H1 (cell line): Measurements from ENCODE around the gene ZDHHC17. TPM values are rescaled to one million over a fixed set of nuclear protein-coding genes. Genes with fewer than 3 reads are reported as not detected.

Source experiments
- CTCF ChIA-PET: fragments of 300-600 bp; sonication (Branson Sonifier 250); formaldehyde crosslinking; loops from one replicate; lab custom pipeline; 2021; ENCODE audit not compliant: partially characterized antibody; lab: Charles Lee
- POLR2A ChIA-PET: fragments of 300-600 bp; sonication (Branson Sonifier 250); formaldehyde crosslinking; loops from one replicate; lab custom pipeline; 2021; ENCODE audit warnings: inconsistent platforms; ENCODE audit not compliant: partially characterized antibody; lab: Charles Lee
- DNase-seq, 2 experiments: peaks; one replicate each; pipeline versions ENCODE4 v3.0.0 to v3.0.0-alpha.2; 2010 to 2022; ENCODE audit warnings: low spot score in 2 of 2, low read depth in 1 of 2, mixed read lengths in 1 of 2
- FAIRE-seq: peaks from 2 replicates; lab custom pipeline; 2011; peaks lifted over from hg19 to GRCh38; lab: Jason Lieb, UNC
- H2AFZ ChIP-seq: 2 replicates; pipeline ENCODE4 v1.8.1; 2012; ENCODE audit warnings: low read length, inconsistent platforms
- H2AK5ac ChIP-seq: 2 replicates; pipeline ENCODE4 v1.6.1; 2013; ENCODE audit warnings: low read depth, low read length
- H2BK120ac ChIP-seq: replicated peaks from 2 replicates; pipeline ENCODE3; 2013; ENCODE audit warnings: low read depth, low read length, inconsistent platforms
- H2BK12ac ChIP-seq: 2 replicates; pipeline ENCODE4 v1.6.1; 2013; ENCODE audit warnings: low read depth, low read length
- H2BK15ac ChIP-seq: 2 replicates; pipeline ENCODE4 v1.6.1; 2013; ENCODE audit warnings: low read length
- H2BK20ac ChIP-seq: 2 replicates; pipeline ENCODE4 v1.6.1; 2013; ENCODE audit warnings: low read length
- H2BK5ac ChIP-seq: 2 replicates; pipeline ENCODE4 v1.6.1; 2013; ENCODE audit warnings: low read depth, low read length
- H3K14ac ChIP-seq: 2 replicates; pipeline ENCODE4 v1.6.1; 2013; ENCODE audit warnings: inconsistent platforms; ENCODE audit not compliant: insufficient read length
- H3K18ac ChIP-seq: 2 replicates; pipeline ENCODE4 v1.6.1; 2013; ENCODE audit warnings: low read length; ENCODE audit errors: extremely low read depth
- H3K23ac ChIP-seq: 2 replicates; pipeline ENCODE4 v1.6.1; 2013; ENCODE audit warnings: inconsistent platforms; ENCODE audit not compliant: insufficient read length
- H3K23me2 ChIP-seq: 2 replicates; pipeline ENCODE4 v1.6.1; 2013; ENCODE audit warnings: low read depth, low read length
- H3K27ac ChIP-seq: 2 replicates; pipeline ENCODE4 v1.6.1; 2011; ENCODE audit warnings: low read depth, low read length, inconsistent platforms
- H3K27me3 ChIP-seq, 4 experiments: replicated peaks in 1 of 4; 1 replicate in 1 of 4; 2 replicates in 3 of 4; pipeline versions ENCODE4 v1.6.1 to v1.8.1; 2011 to 2013; ENCODE audit warnings: low read length in 3 of 4, mild to moderate bottlenecking in 3 of 4, inconsistent platforms in 2 of 4, mixed read lengths in 2 of 4, moderate library complexity in 1 of 4; ENCODE audit not compliant: control insufficient read depth in 3 of 4, insufficient read depth in 3 of 4; ENCODE audit errors: extremely low read depth in 1 of 4
- H3K36me3 ChIP-seq, 4 experiments: 2 replicates each; pipeline versions ENCODE4 v1.6.1 to v1.8.1; 2011 to 2013; ENCODE audit warnings: mild to moderate bottlenecking in 4 of 4, low read length in 3 of 4, moderate library complexity in 2 of 4, control low read depth in 1 of 4, inconsistent platforms in 1 of 4; ENCODE audit not compliant: insufficient read depth in 4 of 4, control insufficient read depth in 2 of 4
- H3K4ac ChIP-seq: replicated peaks from 2 replicates; pipeline ENCODE3; 2013; ENCODE audit warnings: low read length, low read depth, mixed read lengths, inconsistent platforms; ENCODE audit not compliant: insufficient read length
- H3K4me1 ChIP-seq, 4 experiments: replicated peaks in 1 of 4; 1 replicate in 1 of 4; 2 replicates in 3 of 4; pipeline versions ENCODE4 v1.6.1 to v1.8.1; 2011 to 2013; ENCODE audit warnings: low read length in 3 of 4, inconsistent platforms in 2 of 4, mixed read lengths in 1 of 4; ENCODE audit not compliant: insufficient read depth in 4 of 4, control insufficient read depth in 3 of 4
- H3K4me2 ChIP-seq, 2 experiments: 2 replicates each; pipeline versions ENCODE4 v1.6.1 to v1.8.1; 2011 to 2013; ENCODE audit warnings: low read depth in 2 of 2, low read length in 2 of 2, control low read depth in 1 of 2, inconsistent platforms in 1 of 2, mild to moderate bottlenecking in 1 of 2; ENCODE audit not compliant: insufficient read depth in 1 of 2
- H3K4me3 ChIP-seq, 4 experiments: fragments of 200-600, 300-600 bp in 1 of 4; sonication (generic), shearing (Covaris generic), sonication (Bioruptor Twin) in 1 of 4; 2 replicates each; pipeline versions ENCODE4 v1.5.1 to v1.8.1; 2011 to 2016; ENCODE audit warnings: low read length in 4 of 4, low read depth in 3 of 4, control low read depth in 2 of 4, inconsistent platforms in 2 of 4, mild to moderate bottlenecking in 2 of 4, mixed read lengths in 1 of 4, moderate library complexity in 1 of 4; ENCODE audit not compliant: insufficient read depth in 2 of 4; ENCODE audit errors: extremely low read depth in 1 of 4
- H3K56ac ChIP-seq: replicated peaks from 2 replicates; pipeline ENCODE3; 2013; ENCODE audit warnings: low read depth, mild to moderate bottlenecking, mixed read lengths, low read length, inconsistent platforms; ENCODE audit not compliant: insufficient read length
- H3K79me1 ChIP-seq: 2 replicates; pipeline ENCODE4 v1.6.1; 2013; ENCODE audit warnings: low read depth, low read length, control low read depth
- H3K79me2 ChIP-seq, 2 experiments: 2 replicates each; pipeline versions ENCODE4 v1.6.1 to v1.8.1; 2012 to 2013; ENCODE audit warnings: low read length in 2 of 2, mild to moderate bottlenecking in 2 of 2, inconsistent platforms in 1 of 2; ENCODE audit not compliant: insufficient read depth in 2 of 2, control insufficient read depth in 1 of 2
- H3K9ac ChIP-seq, 4 experiments: replicated peaks in 1 of 4; 1 replicate in 1 of 4; 2 replicates in 3 of 4; pipeline versions ENCODE4 v1.6.1 to v1.8.1; 2011 to 2013; ENCODE audit warnings: low read depth in 3 of 4, low read length in 3 of 4, control low read depth in 2 of 4, mild to moderate bottlenecking in 2 of 4, moderate library complexity in 2 of 4, inconsistent platforms in 1 of 4; ENCODE audit errors: extremely low read depth in 1 of 4
- H3K9me3 ChIP-seq, 2 experiments: 2 replicates each; pipeline versions ENCODE4 v1.6.1 to v1.8.1; 2012 to 2013; ENCODE audit warnings: mild to moderate bottlenecking in 2 of 2, moderate library complexity in 2 of 2, control low read depth in 1 of 2, inconsistent platforms in 1 of 2, low read depth in 1 of 2, low read length in 1 of 2, mixed read lengths in 1 of 2; ENCODE audit not compliant: insufficient read depth in 2 of 2
- H4K20me1 ChIP-seq, 2 experiments: replicated peaks in 1 of 2; 2 replicates each; pipeline versions ENCODE3 to v1.8.1; 2011 to 2013; ENCODE audit warnings: inconsistent platforms in 2 of 2, low read length in 2 of 2, mild to moderate bottlenecking in 1 of 2; ENCODE audit not compliant: insufficient read depth in 2 of 2, control insufficient read depth in 1 of 2
- H4K5ac ChIP-seq: 2 replicates; pipeline ENCODE4 v1.6.1; 2013; ENCODE audit warnings: low read length, low read depth, mixed read lengths, inconsistent platforms; ENCODE audit not compliant: insufficient read length
- H4K8ac ChIP-seq: 2 replicates; pipeline ENCODE4 v1.8.0; 2013; ENCODE audit warnings: mild to moderate bottlenecking, moderate library complexity, low read length, inconsistent platforms; ENCODE audit not compliant: insufficient read depth; ENCODE audit errors: extremely low read depth
- H4K91ac ChIP-seq: replicated peaks from 2 replicates; pipeline ENCODE3; 2013; ENCODE audit warnings: low read length, mixed read lengths, inconsistent platforms; ENCODE audit not compliant: insufficient read length
- CBX5 ChIP-seq: fragments of 300-800, 300-1000 bp; sonication (generic); IDR thresholded peaks from 2 replicates; pipeline ENCODE4 v1.7.1; 2016; ENCODE audit warnings: antibody characterized with exemption, low read length, low read depth
- CHD1 ChIP-seq: IDR thresholded peaks from 2 replicates; pipeline ENCODE4 v1.6.1; 2012; ENCODE audit warnings: low read depth, low read length, improper control_type of control experiment
- CREB1 ChIP-seq: IDR thresholded peaks from 2 replicates; pipeline ENCODE4 v1.6.1; 2012; ENCODE audit warnings: inconsistent platforms
- EZH2 ChIP-seq: fragments of 200-600 bp; sonication (generic); IDR thresholded peaks from 2 replicates; pipeline ENCODE4 v1.7.1; 2012; ENCODE audit warnings: low read depth, mild to moderate bottlenecking, moderate library complexity, low read length, inconsistent platforms; ENCODE audit not compliant: severe bottlenecking
- FOSL1 ChIP-seq: IDR thresholded peaks from 2 replicates; pipeline ENCODE4 v1.6.1; 2011; ENCODE audit warnings: mild to moderate bottlenecking, low read depth, low read length, moderate library complexity; ENCODE audit not compliant: insufficient read depth
- GTF2F1 ChIP-seq: IDR thresholded peaks from 2 replicates; pipeline ENCODE4 v1.6.1; 2012; ENCODE audit warnings: low read depth, low read length, improper control_type of control experiment, borderline replicate concordance
- MAFK ChIP-seq: IDR thresholded peaks from 2 replicates; pipeline ENCODE4 v1.6.1; 2012; ENCODE audit warnings: low read depth, mild to moderate bottlenecking, improper control_type of control experiment, low read length
- NANOG ChIP-seq: IDR thresholded peaks from 2 replicates; pipeline ENCODE4 v1.6.1; 2011; ENCODE audit warnings: low read length, low read depth, mild to moderate bottlenecking, inconsistent platforms; ENCODE audit not compliant: insufficient read depth, poor library complexity, severe bottlenecking
- RXRA ChIP-seq: IDR thresholded peaks from 2 replicates; pipeline ENCODE4 v1.6.1; 2011; ENCODE audit warnings: low read depth, mild to moderate bottlenecking, low read length, moderate library complexity; ENCODE audit not compliant: insufficient read depth
- SUZ12 ChIP-seq: fragments of 200-600 bp; sonication (generic); IDR thresholded peaks from 2 replicates; pipeline ENCODE4 v1.6.1; 2012; ENCODE audit warnings: mild to moderate bottlenecking, inconsistent platforms, low read length, moderate library complexity, mixed read lengths
- TCF12 ChIP-seq: IDR thresholded peaks from 2 replicates; pipeline ENCODE4 v1.6.1; 2011; ENCODE audit warnings: low read depth, mild to moderate bottlenecking, low read length
- ZNF274 ChIP-seq: IDR thresholded peaks from 2 replicates; pipeline ENCODE4 v1.7.0; 2012; ENCODE audit warnings: low read length, borderline replicate concordance; ENCODE audit errors: extremely low read depth
- WGBS, 2 experiments: shearing (Covaris generic) in 1 of 2; methylation state at CpG; one replicate each; pipeline versions ENCODE4 v1.1.6 to v1.1.7; 2013 to 2015; ENCODE audit warnings: low lambda C conversion rate in 2 of 2, mixed read lengths in 2 of 2, inconsistent platforms in 1 of 2, low coverage in 1 of 2, missing lambda C conversion rate in 1 of 2; ENCODE audit not compliant: insufficient replicate concordance in 2 of 2, insufficient coverage in 1 of 2, insufficient read length in 1 of 2; ENCODE audit errors: extremely low coverage in 1 of 2, missing lambda C conversion rate in 1 of 2; 5-methylcytosine and 5-hydroxymethylcytosine counted together
- polyA plus RNA-seq, 7 experiments: library from polyadenylated mRNA; depleted of rRNA in 3 of 7; stranded (reverse) in 5 of 7; unstranded in 2 of 7; fragments of >200 nt in 5 of 7; fragments of 200-250 nt in 2 of 7; gene quantifications; 1 replicate in 5 of 7; 2 replicates in 1 of 7; 4 replicates in 1 of 7; pipeline versions ENCODE4 v1.2.1 to v1.2.3, GENCODE V29; 2011 to 2013; ENCODE audit warnings: missing spikeins in 2 of 7, mixed read lengths in 2 of 7
- total RNA-seq: library from RNA; stranded (reverse); fragmentation: NEBNext Ultra II Directional; extraction: Animal tissue kit (Norgen Biotek cat#: 25700); gene quantifications from 2 replicates; pipeline ENCODE4 v1.2.1, GENCODE V29; 2021
- TF ChIP-seq, protein P1 (sequence below): IDR thresholded peaks from 2 replicates; pipeline ENCODE4 v1.6.1; 2012; ENCODE audit warnings: low read length, inconsistent platforms

The ZDHHC17 gene
- total and polyA plus RNA-seq, 2 of the 8 experiments (the other 6 are each of a cell fraction or from before 2014, with no cell fraction given), result 27.6 to 28.9 TPM

DNA sequence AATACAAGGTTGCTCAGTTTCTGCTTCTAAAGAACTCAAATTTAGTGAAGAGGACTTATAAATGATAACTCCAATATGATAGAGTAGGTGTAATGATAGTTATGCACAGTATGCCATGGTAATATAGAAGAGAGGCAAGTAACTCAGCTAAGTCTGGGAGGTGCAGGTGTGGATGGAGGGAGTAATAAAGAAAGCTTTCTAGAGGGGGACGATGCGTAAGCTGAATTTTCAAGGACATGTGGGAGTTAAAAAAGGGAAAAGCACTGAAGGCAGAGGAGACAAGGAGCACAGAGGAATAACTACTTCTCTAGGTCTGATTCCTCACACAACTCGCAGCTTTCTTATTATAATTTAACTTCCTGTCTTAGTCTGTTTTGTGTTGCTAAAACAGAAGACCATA lies 49.1 kb upstream of the ZDHHC17 start:
- Histone ChIP-seq H3K4ac (no peak overlapping the region), H4K5ac (no peak overlapping the region), H2AK5ac (no peak overlapping the region), H3K4me1 (peaks cover 0 to 6% (median 5%) of the 10 kb centered on the region in 4 experiments; a peak in 5 of 7 replicates), H3K23ac (no peak overlapping the region), H4K8ac (no peak overlapping the region), H4K20me1 (no peaks in the 10 kb centered on the region), H2AFZ (peak overlapping the region; percentile 98), H3K27ac (no peak overlapping the region), H3K79me2 (no peaks in the 10 kb centered on the region), H3K27me3 (no peaks in the 10 kb centered on the region), H3K18ac (peak overlapping the region; percentile 21; the same call in 1 of the 2 replicates), H2BK120ac (no peak overlapping the region), H3K4me2 (no peak overlapping the region), H2BK15ac (no peak overlapping the region), H4K91ac (no peak overlapping the region), H3K4me3 (no peak overlapping the region), H3K79me1 (no peaks in the 10 kb centered on the region), H3K23me2 (no peaks in the 10 kb centered on the region), H3K14ac (no peak overlapping the region), H3K9me3 (no peaks in the 10 kb centered on the region), H2BK5ac (no peak overlapping the region; the same call in 1 of the 2 replicates), H2BK20ac (0 out of 2 replicates have a peak overlapping the region, but pooled peaks have one; percentile 28), H3K56ac (no peak overlapping the region), H2BK12ac (no peak overlapping the region), H3K36me3 (no peaks in the 10 kb centered on the region), H3K9ac (no peak overlapping the region)
- CTCF ChIA-PET, result no interaction called here
- 75% methylated on average over 3 of the region's 3 CpGs; no CpG with 5 or more reads in 1 of the 2 experiments for WGBS, 2 experiments
- DNase-seq, result no peak
- FAIRE-seq, result no peak
- POLR2A ChIA-PET, result no interaction called here
- TF ChIP-seq CHD1, result no peak
- no peak for TF ChIP-seq MAFK
- no peak for TF ChIP-seq RXRA
- TF ChIP-seq TCF12, result no peak
- no peak for TF ChIP-seq SUZ12
- no peak for TF ChIP-seq NANOG
- TF ChIP-seq CREB1, result no peak
- TF ChIP-seq, protein P1, sequence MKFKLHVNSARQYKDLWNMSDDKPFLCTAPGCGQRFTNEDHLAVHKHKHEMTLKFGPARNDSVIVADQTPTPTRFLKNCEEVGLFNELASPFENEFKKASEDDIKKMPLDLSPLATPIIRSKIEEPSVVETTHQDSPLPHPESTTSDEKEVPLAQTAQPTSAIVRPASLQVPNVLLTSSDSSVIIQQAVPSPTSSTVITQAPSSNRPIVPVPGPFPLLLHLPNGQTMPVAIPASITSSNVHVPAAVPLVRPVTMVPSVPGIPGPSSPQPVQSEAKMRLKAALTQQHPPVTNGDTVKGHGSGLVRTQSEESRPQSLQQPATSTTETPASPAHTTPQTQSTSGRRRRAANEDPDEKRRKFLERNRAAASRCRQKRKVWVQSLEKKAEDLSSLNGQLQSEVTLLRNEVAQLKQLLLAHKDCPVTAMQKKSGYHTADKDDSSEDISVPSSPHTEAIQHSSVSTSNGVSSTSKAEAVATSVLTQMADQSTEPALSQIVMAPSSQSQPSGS, result no peak
- no peak for TF ChIP-seq EZH2
- no peak for TF ChIP-seq CBX5
- TF ChIP-seq FOSL1, result no peak
- TF ChIP-seq GTF2F1, result no peak
- no peak for TF ChIP-seq ZNF274
